Neutrophil (primary cell): ENCODE results near the gene DNAJC12.
A peak's percentile ranks its signal among the peaks of the same experiment; 100 is the strongest.
"Not testable (repeated sequence)": the region's sequence is repeated elsewhere in the genome, so short reads cannot be mapped to it uniquely, and the experiment has no call there.

ENCODE experiments used
- H3K27ac ChIP-seq: fragments of 200-600 bp; sonication (generic); 2 replicates; pipeline ENCODE4 v1.5.1; 2016; ENCODE audit warnings: mild to moderate bottlenecking, moderate library complexity
- H3K27me3 ChIP-seq: fragments of 200-600 bp; sonication (generic); 2 replicates; pipeline ENCODE4 v1.6.0; 2016; ENCODE audit warnings: mild to moderate bottlenecking
- H3K36me3 ChIP-seq: fragments of 200-600 bp; sonication (generic); 2 replicates; pipeline ENCODE4 v1.5.1; 2017
- H3K4me1 ChIP-seq, 2 experiments: fragments of 200-600 bp in 1 of 2; sonication (generic) in 1 of 2; 1 replicate in 1 of 2; 2 replicates in 1 of 2; pipeline versions ENCODE4 v1.5.1 to v1.6.1; 2013 to 2016; ENCODE audit warnings: low read depth in 1 of 2, low read length in 1 of 2, mild to moderate bottlenecking in 1 of 2, moderate library complexity in 1 of 2; ENCODE audit not compliant: control insufficient read depth in 1 of 2, insufficient read depth in 1 of 2
- H3K4me3 ChIP-seq, 2 experiments: fragments of 200-600 bp in 1 of 2; sonication (generic) in 1 of 2; 1 replicate in 1 of 2; 2 replicates in 1 of 2; pipeline ENCODE4 v1.5.1; 2013 to 2016; ENCODE audit warnings: low read depth in 1 of 2, low read length in 1 of 2, mild to moderate bottlenecking in 1 of 2, moderate library complexity in 1 of 2
- H3K9me3 ChIP-seq: fragments of 200-600 bp; sonication (generic); 2 replicates; pipeline ENCODE4 v1.5.1; 2016
- CTCF ChIP-seq: fragments of 200-600 bp; sonication (generic); IDR thresholded peaks from 2 replicates; pipeline ENCODE4 v1.5.1; 2016; ENCODE audit warnings: antibody characterized with exemption

DNAJC12 gene

GRCh38 chr10:67782530-67782929 lies 55.5 kb downstream of the DNAJC12 start:
- no peak for TF ChIP-seq CTCF
- Histone ChIP-seq H3K36me3 (no peaks in the 10 kb centered on the region), H3K27ac (no peak overlapping the region)

DNA sequence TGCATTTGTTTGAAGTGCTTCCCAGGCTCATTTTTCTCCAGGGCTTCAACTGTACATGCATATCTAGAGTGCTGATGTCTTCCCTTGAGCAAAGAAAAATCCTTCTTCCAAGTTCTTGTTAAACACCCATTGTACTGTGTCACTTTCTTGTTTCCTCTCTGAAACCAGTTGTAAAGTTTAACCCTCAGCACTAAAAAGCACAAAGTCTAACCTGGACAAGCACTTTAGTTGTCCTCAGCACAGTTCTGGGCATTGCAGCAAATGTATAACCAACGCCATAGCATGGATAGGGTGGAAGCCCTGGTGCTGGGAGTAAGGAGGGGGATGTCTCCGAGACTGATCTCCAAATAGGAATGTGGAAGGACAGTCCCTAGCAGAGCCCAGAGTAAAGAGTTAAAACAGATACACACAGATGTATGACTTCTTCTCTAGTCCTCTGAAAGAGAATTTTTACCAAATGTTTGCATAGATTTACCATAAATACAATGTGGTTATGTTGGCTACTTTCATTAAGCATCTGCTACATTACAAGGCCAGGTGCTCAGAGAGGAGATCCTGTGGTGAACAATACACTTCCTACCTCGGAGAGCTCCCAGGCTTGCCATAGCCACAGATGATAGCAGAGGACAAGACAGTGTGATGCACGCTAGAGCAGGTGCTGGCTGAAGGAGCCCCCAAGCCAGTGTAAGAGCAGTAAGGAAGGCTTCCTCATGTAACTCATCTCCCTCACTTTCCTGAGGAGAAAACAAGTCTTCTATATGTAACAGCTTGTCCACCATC lies 57.0 kb downstream of the DNAJC12 start:
- H3K9me3 ChIP-seq, result no peaks in the 10 kb centered on the region
- no peak overlapping the region for H3K4me3 ChIP-seq
- no peaks in the 10 kb centered on the region for H3K36me3 ChIP-seq
- no peak overlapping the region for H3K27ac ChIP-seq
- no peaks in the 10 kb centered on the region for H3K4me1 ChIP-seq
- no peak for TF ChIP-seq CTCF
- H3K27me3 ChIP-seq, result no peaks in the 10 kb centered on the region

More at GRCh38 chr10:67782530-67782929, 55.5 kb downstream of the DNAJC12 start:
- Histone ChIP-seq H3K4me1 (no peaks in the 10 kb centered on the region), H3K27me3 (no peaks in the 10 kb centered on the region), H3K9me3 (no peaks in the 10 kb centered on the region), H3K4me3 (no peak overlapping the region)

DNA sequence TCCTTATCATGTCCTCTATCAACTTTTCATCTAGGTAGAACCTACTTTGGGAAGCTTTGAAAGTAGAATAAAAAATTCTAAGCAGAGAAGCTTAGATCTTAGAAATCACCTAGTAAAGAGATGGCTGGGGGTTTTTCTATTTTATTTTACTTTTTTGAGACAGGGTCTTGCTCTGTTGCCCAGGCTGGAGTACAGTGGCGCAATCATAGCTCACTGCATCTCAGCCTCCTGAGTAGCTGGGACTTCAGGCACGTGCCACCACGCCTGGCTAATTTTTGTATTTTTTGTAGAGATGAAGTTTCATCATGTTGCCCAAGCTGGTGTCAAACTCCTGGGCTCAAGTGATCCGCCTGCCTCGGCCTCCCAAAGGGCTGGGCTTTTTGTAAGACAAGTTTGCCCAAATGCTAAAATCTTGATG lies 57.8 kb downstream of the DNAJC12 start:
- not testable (repeated sequence) for H3K4me1 ChIP-seq, H3K4me3 ChIP-seq, H3K27me3 ChIP-seq, H3K27ac ChIP-seq, H3K36me3 ChIP-seq, H3K9me3 ChIP-seq

DNA sequence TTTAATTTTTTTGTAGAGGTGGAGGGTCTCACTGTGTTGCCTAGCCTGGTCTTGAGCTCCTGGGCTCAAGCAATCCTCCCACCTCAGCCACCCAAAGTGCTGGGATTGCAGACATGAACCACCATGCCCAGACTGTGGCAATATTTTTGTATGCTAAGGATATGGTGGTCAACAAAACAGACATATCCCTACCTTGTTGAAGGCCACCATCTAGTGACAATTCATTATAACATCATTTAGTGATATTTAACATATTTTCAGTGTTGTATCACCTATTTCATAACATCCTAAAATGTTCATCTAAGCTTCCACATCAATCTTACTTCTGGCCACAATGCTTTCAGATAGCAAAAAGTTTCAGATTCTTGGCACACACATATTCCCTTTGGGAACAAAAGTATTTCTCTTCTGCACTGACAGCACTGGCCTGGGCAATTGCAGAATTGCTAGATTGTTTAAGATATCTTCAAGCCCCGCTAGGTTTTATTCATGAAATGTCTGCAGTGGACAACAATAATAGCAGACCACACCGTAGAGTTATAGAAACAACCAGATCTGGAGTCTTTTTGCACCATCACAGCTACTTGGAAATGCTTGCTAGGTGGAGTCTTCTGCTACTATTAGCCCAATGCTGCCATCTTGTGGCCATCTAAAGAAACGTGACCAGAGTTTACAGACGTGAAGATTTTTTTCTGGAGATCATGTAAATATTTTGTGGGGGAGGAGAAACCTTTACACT lies 58.4 kb downstream of the DNAJC12 start:
- no peaks in the 10 kb centered on the region for H3K9me3 ChIP-seq
- no peak overlapping the region for H3K4me3 ChIP-seq
- TF ChIP-seq CTCF, result peak; percentile 61
- no peaks in the 10 kb centered on the region for H3K4me1 ChIP-seq
- no peaks in the 10 kb centered on the region for H3K36me3 ChIP-seq
- no peaks in the 10 kb centered on the region for H3K27me3 ChIP-seq
- no peak overlapping the region for H3K27ac ChIP-seq

- Histone ChIP-seq H3K36me3 (no peaks in the 10 kb centered on the region), H3K27ac (no peak overlapping the region), H3K4me3 (no peak overlapping the region), H3K27me3 (no peaks in the 10 kb centered on the region), H3K4me1 (no peaks in the 10 kb centered on the region), H3K9me3 (no peaks in the 10 kb centered on the region)
- TF ChIP-seq CTCF, result no peak
These were observed 61.6 kb downstream of the DNAJC12 start for GRCh38 chr10:67776371-67776770.

- Histone ChIP-seq H3K4me1 (no peaks in the 10 kb centered on the region), H3K36me3 (no peaks in the 10 kb centered on the region), H3K9me3 (no peaks in the 10 kb centered on the region), H3K27me3 (no peaks in the 10 kb centered on the region), H3K4me3 (no peak overlapping the region), H3K27ac (no peak overlapping the region)
- no peak for TF ChIP-seq CTCF
These were observed 62.7 kb downstream of the DNAJC12 start for GRCh38 chr10:67775279-67775678.
